NB4 (cell line): Measurements from ENCODE around the gene ASXL2.
A peak's percentile ranks its signal among the peaks of the same experiment; 100 is the strongest.
"Not testable (repeated sequence)": the region's sequence is repeated elsewhere in the genome, so short reads cannot be mapped to it uniquely, and the experiment has no call there.

ENCODE experiments used
- DNase-seq: peaks from one replicate; pipeline ENCODE4 v3.0.0; 2010; ENCODE audit warnings: low read depth
- H3K4me3 ChIP-seq: one replicate; pipeline ENCODE4 v1.5.1; 2011; ENCODE audit warnings: mild to moderate bottlenecking, low read depth, low read length, moderate library complexity
- CTCF ChIP-seq: IDR thresholded peaks from one replicate; pipeline ENCODE4 v1.5.1; 2012; ENCODE audit warnings: low read depth, low read length
- MYC ChIP-seq: IDR thresholded peaks from 2 replicates; pipeline ENCODE4 v1.6.1; 2011; ENCODE audit warnings: low read depth, low read length
- POLR2A ChIP-seq: IDR thresholded peaks from 2 replicates; pipeline ENCODE4 v1.6.1; 2011; ENCODE audit warnings: mild to moderate bottlenecking; ENCODE audit not compliant: insufficient read length; ENCODE audit errors: extremely low read depth
- TF ChIP-seq, protein P1 (sequence below): IDR thresholded peaks from 2 replicates; pipeline ENCODE4 v1.6.1; 2011; ENCODE audit warnings: low read depth, low read length

Gene ASXL2

DNA sequence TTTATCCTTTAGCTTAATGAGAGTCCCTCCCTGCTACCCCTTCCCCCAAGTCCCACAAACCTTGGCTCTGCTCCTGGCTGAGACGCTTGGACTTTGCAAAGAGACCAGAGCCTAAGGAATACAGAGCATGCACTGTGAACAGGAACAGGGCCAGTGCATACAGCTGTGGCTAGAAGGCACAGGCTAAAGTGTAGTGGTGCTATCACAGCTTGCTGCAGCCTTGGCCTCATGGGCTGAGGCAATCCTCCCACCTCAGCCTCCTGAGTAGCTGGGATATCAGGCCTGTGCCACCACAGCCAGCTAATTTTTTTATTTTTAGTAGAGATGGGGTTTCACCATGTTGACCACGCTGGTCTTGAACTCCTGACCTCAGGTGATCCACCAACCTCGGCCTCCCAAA, 39.5 kb upstream of the ASXL2 start:
- H3K4me3 ChIP-seq: no peak overlapping the region
- no peak for DNase-seq
- TF ChIP-seq CTCF: no peak
- TF ChIP-seq, protein P1, sequence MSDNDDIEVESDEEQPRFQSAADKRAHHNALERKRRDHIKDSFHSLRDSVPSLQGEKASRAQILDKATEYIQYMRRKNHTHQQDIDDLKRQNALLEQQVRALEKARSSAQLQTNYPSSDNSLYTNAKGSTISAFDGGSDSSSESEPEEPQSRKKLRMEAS: no peak
- no peak for TF ChIP-seq POLR2A
- TF ChIP-seq MYC: no peak

- H3K4me3 ChIP-seq: not testable (repeated sequence)
- DNase-seq: peak; percentile 24
Measured at GRCh38 chr2:25917411-25917810, 39.1 kb upstream of the ASXL2 start.

DNA sequence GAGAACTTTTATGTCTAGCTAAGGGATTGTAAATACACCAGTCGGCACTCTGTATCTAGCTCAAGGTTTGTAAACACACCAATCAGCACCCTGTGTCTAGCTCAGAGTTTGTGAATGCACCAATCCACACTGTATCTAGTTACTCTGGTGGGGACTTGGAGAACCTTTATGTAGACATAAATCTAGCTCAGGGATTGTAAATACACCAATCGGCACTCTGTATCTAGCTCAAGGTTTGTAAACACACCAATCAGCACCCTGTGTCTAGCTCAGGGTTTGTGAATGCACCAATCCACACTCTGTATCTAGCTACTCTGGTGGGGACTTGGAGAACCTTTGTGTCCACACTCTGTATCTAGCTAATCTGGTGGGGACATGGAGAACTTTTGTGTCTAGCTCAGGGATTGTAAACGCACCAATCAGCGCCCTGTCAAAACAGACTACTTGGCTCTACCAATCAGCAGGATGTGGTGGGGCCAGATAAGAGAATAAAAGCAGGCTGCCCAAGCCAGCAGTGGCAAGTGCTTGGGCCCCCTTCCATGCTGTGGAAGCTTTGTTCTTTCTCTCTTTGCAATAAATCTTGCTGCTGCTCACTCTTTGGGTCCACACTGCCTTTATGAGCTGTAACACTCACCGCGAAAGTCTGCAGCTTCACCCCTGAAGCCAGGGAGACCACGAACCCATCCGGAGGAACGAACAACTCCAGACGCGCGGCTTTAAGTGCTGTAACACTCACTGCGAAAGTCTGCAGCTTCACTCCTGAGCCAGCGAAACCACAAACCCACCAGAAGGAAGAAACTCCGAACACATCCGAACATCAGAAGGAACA, 37.9 kb upstream of the ASXL2 start:
- H3K4me3 ChIP-seq: peak overlapping the region; percentile 47

GRCh38 chr2:25915411-25915810, 37.1 kb upstream of the ASXL2 start:
- H3K4me3 ChIP-seq, DNase-seq: not testable (repeated sequence)

More for the DNA sequence above, 37.9 kb upstream of the ASXL2 start:
- DNase-seq: peak; percentile 86

GRCh38 chr2:25913696-25913973, 35.3 kb upstream of the ASXL2 start:
- not testable (repeated sequence) for H3K4me3 ChIP-seq, DNase-seq

- TF ChIP-seq MYC (no peak), POLR2A (no peak), CTCF (no peak)
- TF ChIP-seq, protein P1: no peak
- no peak for DNase-seq
- H3K4me3 ChIP-seq: no peak overlapping the region
Measured at GRCh38 chr2:25912851-25913695, 34.8 kb upstream of the ASXL2 start.

DNA sequence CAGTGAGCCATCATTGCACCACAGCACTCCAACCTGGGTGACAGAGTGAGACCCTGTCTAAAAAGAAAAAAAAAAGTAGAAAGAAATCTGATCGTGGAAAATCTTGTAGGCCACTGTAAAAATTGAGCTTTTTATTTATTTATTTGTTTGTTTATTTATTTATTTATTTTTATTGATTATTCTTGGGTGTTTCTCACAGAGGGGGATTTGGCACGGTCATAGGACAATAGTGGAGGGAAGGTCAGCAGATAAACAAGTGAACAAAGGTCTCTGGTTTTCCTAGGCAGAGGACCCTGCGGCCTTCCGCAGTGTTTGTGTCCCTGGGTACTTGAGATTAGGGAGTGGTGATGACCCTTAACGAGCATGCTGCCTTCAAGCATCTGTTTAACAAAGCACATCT, 31.3 kb upstream of the ASXL2 start:
- DNase-seq, H3K4me3 ChIP-seq: not testable (repeated sequence)

- DNase-seq: no peak
- H3K4me3 ChIP-seq: no peak overlapping the region
- TF ChIP-seq CTCF (no peak), MYC (no peak), POLR2A (no peak)
- TF ChIP-seq, protein P1: no peak
Measured at GRCh38 chr2:25905126-25905525, 26.8 kb upstream of the ASXL2 start.
